Right renal pelvis (tissue), 4 donors: ENCODE measurements around the gene ZIM2. TPM values are rescaled to one million over a fixed set of nuclear protein-coding genes. Genes with fewer than 3 reads are reported as not detected.
A peak's percentile ranks its signal among the peaks of the same experiment; 100 is the strongest.

Source experiments
- DNase-seq, 4 donors: peaks; one replicate each; pipeline ENCODE4 v3.0.0-alpha.2; 2013; ENCODE audit warnings: low read depth in 4 of 4, low spot score in 3 of 4, missing footprints in 1 of 4
- polyA plus RNA-seq, 4 donors: library from polyadenylated mRNA; unstranded; fragments of 120-200 nt; gene quantifications; one replicate each; pipeline ENCODE4 v1.2.1, GENCODE V29; 2013; ENCODE audit not compliant: insufficient read length in 4 of 4

ZIM2 gene
- polyA plus RNA-seq, 4 donors = 0.62 to 2.0 (median 1.6) TPM

- peak; percentile 82 to 93 (median 89) for DNase-seq
Observed at GRCh38 chr19:56839652-56840450, 675 bp downstream of the ZIM2 start.

GRCh38 chr19:56838909-56839651 is 1.4 kb downstream of the ZIM2 start:
- DNase-seq = peak; percentile 82 to 94 (median 93)

- DNase-seq = peak; percentile 38 to 62 (median 46)
Observed at GRCh38 chr19:56838024-56838908, 2.3 kb downstream of the ZIM2 start.

GRCh38 chr19:56837492-56838023 is 3.0 kb downstream of the ZIM2 start:
- DNase-seq = peak; percentile 56 to 67 (median 57)

GRCh38 chr19:56837004-56837403 is 3.5 kb downstream of the ZIM2 start:
- no peak for DNase-seq

GRCh38 chr19:56836059-56836458 is 4.5 kb downstream of the ZIM2 start:
- DNase-seq = no peak

- no peak for DNase-seq
Observed at GRCh38 chr19:56835401-56835800, 5.1 kb downstream of the ZIM2 start.

- DNase-seq = no peak
Observed at GRCh38 chr19:56834564-56835375, 5.8 kb downstream of the ZIM2 start.

- no peak for DNase-seq
Observed at GRCh38 chr19:56832352-56832928, 8.1 kb downstream of the ZIM2 start.

- no peak for DNase-seq
Observed at GRCh38 chr19:56831255-56831654, 9.3 kb downstream of the ZIM2 start.

GRCh38 chr19:56829596-56829995 is 10.9 kb downstream of the ZIM2 start:
- DNase-seq = no peak

GRCh38 chr19:56827708-56828107 is 12.8 kb downstream of the ZIM2 start:
- no peak for DNase-seq

GRCh38 chr19:56823956-56824355 is 16.6 kb downstream of the ZIM2 start:
- no peak for DNase-seq

- no peak for DNase-seq
Observed at GRCh38 chr19:56823417-56823816, 17.1 kb downstream of the ZIM2 start.

GRCh38 chr19:56822755-56823154 is 17.8 kb downstream of the ZIM2 start:
- no peak for DNase-seq

GRCh38 chr19:56821675-56822074 is 18.9 kb downstream of the ZIM2 start:
- DNase-seq = no peak

GRCh38 chr19:56821209-56821608 is 19.3 kb downstream of the ZIM2 start:
- no peak for DNase-seq

- no peak for DNase-seq
Observed at GRCh38 chr19:56819166-56819565, 21.4 kb downstream of the ZIM2 start.

- no peak for DNase-seq
Observed at GRCh38 chr19:56814656-56815055, 25.9 kb downstream of the ZIM2 start.
